DND-41 (cell line): ENCODE results near the gene PCDH9.

Source experiments
- CTCF ChIP-seq: IDR thresholded peaks from 2 replicates; pipeline ENCODE4 v1.5.1; 2012; ENCODE audit warnings: borderline replicate concordance, low read length, moderate library complexity, mild to moderate bottlenecking; ENCODE audit not compliant: poor library complexity, severe bottlenecking; ENCODE audit errors: extremely low read depth
- EZH2 ChIP-seq: IDR thresholded peaks from 3 replicates; pipeline ENCODE4 v1.6.1; 2012; ENCODE audit warnings: borderline replicate concordance, low read depth, mild to moderate bottlenecking, moderate library complexity, low read length, inconsistent platforms; ENCODE audit not compliant: severe bottlenecking

GRCh38 chr13:66469745-66470144, 760.4 kb downstream of the PCDH9 start:
- TF ChIP-seq EZH2 (no peak), CTCF (no peak)
